H1 (cell line): Measurements from ENCODE around the gene BOD1L2. TPM values are rescaled to one million over a fixed set of nuclear protein-coding genes. Genes with fewer than 3 reads are reported as not detected.

ENCODE experiments used
- CTCF ChIA-PET: fragments of 300-600 bp; sonication (Branson Sonifier 250); formaldehyde crosslinking; loops from one replicate; lab custom pipeline; 2021; ENCODE audit not compliant: partially characterized antibody; lab: Charles Lee
- POLR2A ChIA-PET: fragments of 300-600 bp; sonication (Branson Sonifier 250); formaldehyde crosslinking; loops from one replicate; lab custom pipeline; 2021; ENCODE audit warnings: inconsistent platforms; ENCODE audit not compliant: partially characterized antibody; lab: Charles Lee
- DNase-seq, 2 experiments: peaks; one replicate each; pipeline versions ENCODE4 v3.0.0 to v3.0.0-alpha.2; 2010 to 2022; ENCODE audit warnings: low spot score in 2 of 2, low read depth in 1 of 2, mixed read lengths in 1 of 2
- FAIRE-seq: peaks from 2 replicates; lab custom pipeline; 2011; peaks lifted over from hg19 to GRCh38; lab: Jason Lieb, UNC
- H2AFZ ChIP-seq: 2 replicates; pipeline ENCODE4 v1.8.1; 2012; ENCODE audit warnings: low read length, inconsistent platforms
- H2AK5ac ChIP-seq: 2 replicates; pipeline ENCODE4 v1.6.1; 2013; ENCODE audit warnings: low read depth, low read length
- H2BK120ac ChIP-seq: replicated peaks from 2 replicates; pipeline ENCODE3; 2013; ENCODE audit warnings: low read depth, low read length, inconsistent platforms
- H2BK12ac ChIP-seq: 2 replicates; pipeline ENCODE4 v1.6.1; 2013; ENCODE audit warnings: low read depth, low read length
- H2BK15ac ChIP-seq: 2 replicates; pipeline ENCODE4 v1.6.1; 2013; ENCODE audit warnings: low read length
- H2BK20ac ChIP-seq: 2 replicates; pipeline ENCODE4 v1.6.1; 2013; ENCODE audit warnings: low read length
- H2BK5ac ChIP-seq: 2 replicates; pipeline ENCODE4 v1.6.1; 2013; ENCODE audit warnings: low read depth, low read length
- H3K14ac ChIP-seq: 2 replicates; pipeline ENCODE4 v1.6.1; 2013; ENCODE audit warnings: inconsistent platforms; ENCODE audit not compliant: insufficient read length
- H3K18ac ChIP-seq: 2 replicates; pipeline ENCODE4 v1.6.1; 2013; ENCODE audit warnings: low read length; ENCODE audit errors: extremely low read depth
- H3K23ac ChIP-seq: 2 replicates; pipeline ENCODE4 v1.6.1; 2013; ENCODE audit warnings: inconsistent platforms; ENCODE audit not compliant: insufficient read length
- H3K23me2 ChIP-seq: 2 replicates; pipeline ENCODE4 v1.6.1; 2013; ENCODE audit warnings: low read depth, low read length
- H3K27ac ChIP-seq: 2 replicates; pipeline ENCODE4 v1.6.1; 2011; ENCODE audit warnings: low read depth, low read length, inconsistent platforms
- H3K27me3 ChIP-seq, 4 experiments: replicated peaks in 1 of 4; 1 replicate in 1 of 4; 2 replicates in 3 of 4; pipeline versions ENCODE4 v1.6.1 to v1.8.1; 2011 to 2013; ENCODE audit warnings: low read length in 3 of 4, mild to moderate bottlenecking in 3 of 4, inconsistent platforms in 2 of 4, mixed read lengths in 2 of 4, moderate library complexity in 1 of 4; ENCODE audit not compliant: control insufficient read depth in 3 of 4, insufficient read depth in 3 of 4; ENCODE audit errors: extremely low read depth in 1 of 4
- H3K36me3 ChIP-seq, 4 experiments: 2 replicates each; pipeline versions ENCODE4 v1.6.1 to v1.8.1; 2011 to 2013; ENCODE audit warnings: mild to moderate bottlenecking in 4 of 4, low read length in 3 of 4, moderate library complexity in 2 of 4, control low read depth in 1 of 4, inconsistent platforms in 1 of 4; ENCODE audit not compliant: insufficient read depth in 4 of 4, control insufficient read depth in 2 of 4
- H3K4ac ChIP-seq: replicated peaks from 2 replicates; pipeline ENCODE3; 2013; ENCODE audit warnings: low read length, low read depth, mixed read lengths, inconsistent platforms; ENCODE audit not compliant: insufficient read length
- H3K4me1 ChIP-seq, 4 experiments: replicated peaks in 1 of 4; 1 replicate in 1 of 4; 2 replicates in 3 of 4; pipeline versions ENCODE4 v1.6.1 to v1.8.1; 2011 to 2013; ENCODE audit warnings: low read length in 3 of 4, inconsistent platforms in 2 of 4, mixed read lengths in 1 of 4; ENCODE audit not compliant: insufficient read depth in 4 of 4, control insufficient read depth in 3 of 4
- H3K4me2 ChIP-seq, 2 experiments: 2 replicates each; pipeline versions ENCODE4 v1.6.1 to v1.8.1; 2011 to 2013; ENCODE audit warnings: low read depth in 2 of 2, low read length in 2 of 2, control low read depth in 1 of 2, inconsistent platforms in 1 of 2, mild to moderate bottlenecking in 1 of 2; ENCODE audit not compliant: insufficient read depth in 1 of 2
- H3K4me3 ChIP-seq, 4 experiments: fragments of 200-600, 300-600 bp in 1 of 4; sonication (generic), shearing (Covaris generic), sonication (Bioruptor Twin) in 1 of 4; 2 replicates each; pipeline versions ENCODE4 v1.5.1 to v1.8.1; 2011 to 2016; ENCODE audit warnings: low read length in 4 of 4, low read depth in 3 of 4, control low read depth in 2 of 4, inconsistent platforms in 2 of 4, mild to moderate bottlenecking in 2 of 4, mixed read lengths in 1 of 4, moderate library complexity in 1 of 4; ENCODE audit not compliant: insufficient read depth in 2 of 4; ENCODE audit errors: extremely low read depth in 1 of 4
- H3K56ac ChIP-seq: replicated peaks from 2 replicates; pipeline ENCODE3; 2013; ENCODE audit warnings: low read depth, mild to moderate bottlenecking, mixed read lengths, low read length, inconsistent platforms; ENCODE audit not compliant: insufficient read length
- H3K79me1 ChIP-seq: 2 replicates; pipeline ENCODE4 v1.6.1; 2013; ENCODE audit warnings: low read depth, low read length, control low read depth
- H3K79me2 ChIP-seq, 2 experiments: 2 replicates each; pipeline versions ENCODE4 v1.6.1 to v1.8.1; 2012 to 2013; ENCODE audit warnings: low read length in 2 of 2, mild to moderate bottlenecking in 2 of 2, inconsistent platforms in 1 of 2; ENCODE audit not compliant: insufficient read depth in 2 of 2, control insufficient read depth in 1 of 2
- H3K9ac ChIP-seq, 4 experiments: replicated peaks in 1 of 4; 1 replicate in 1 of 4; 2 replicates in 3 of 4; pipeline versions ENCODE4 v1.6.1 to v1.8.1; 2011 to 2013; ENCODE audit warnings: low read depth in 3 of 4, low read length in 3 of 4, control low read depth in 2 of 4, mild to moderate bottlenecking in 2 of 4, moderate library complexity in 2 of 4, inconsistent platforms in 1 of 4; ENCODE audit errors: extremely low read depth in 1 of 4
- H3K9me3 ChIP-seq, 2 experiments: 2 replicates each; pipeline versions ENCODE4 v1.6.1 to v1.8.1; 2012 to 2013; ENCODE audit warnings: mild to moderate bottlenecking in 2 of 2, moderate library complexity in 2 of 2, control low read depth in 1 of 2, inconsistent platforms in 1 of 2, low read depth in 1 of 2, low read length in 1 of 2, mixed read lengths in 1 of 2; ENCODE audit not compliant: insufficient read depth in 2 of 2
- H4K20me1 ChIP-seq, 2 experiments: replicated peaks in 1 of 2; 2 replicates each; pipeline versions ENCODE3 to v1.8.1; 2011 to 2013; ENCODE audit warnings: inconsistent platforms in 2 of 2, low read length in 2 of 2, mild to moderate bottlenecking in 1 of 2; ENCODE audit not compliant: insufficient read depth in 2 of 2, control insufficient read depth in 1 of 2
- H4K5ac ChIP-seq: 2 replicates; pipeline ENCODE4 v1.6.1; 2013; ENCODE audit warnings: low read length, low read depth, mixed read lengths, inconsistent platforms; ENCODE audit not compliant: insufficient read length
- H4K8ac ChIP-seq: 2 replicates; pipeline ENCODE4 v1.8.0; 2013; ENCODE audit warnings: mild to moderate bottlenecking, moderate library complexity, low read length, inconsistent platforms; ENCODE audit not compliant: insufficient read depth; ENCODE audit errors: extremely low read depth
- H4K91ac ChIP-seq: replicated peaks from 2 replicates; pipeline ENCODE3; 2013; ENCODE audit warnings: low read length, mixed read lengths, inconsistent platforms; ENCODE audit not compliant: insufficient read length
- RAD21 ChIP-seq, 2 experiments: IDR thresholded peaks in 1 of 2; conservative IDR thresholded peaks in 1 of 2; 2 replicates each; pipeline ENCODE4 v1.6.1; 2011; ENCODE audit warnings: low read depth in 2 of 2, low read length in 2 of 2, improper control_type of control experiment in 1 of 2, inconsistent platforms in 1 of 2, mild to moderate bottlenecking in 1 of 2, moderate library complexity in 1 of 2
- SIX5 ChIP-seq: IDR thresholded peaks from 2 replicates; pipeline ENCODE4 v1.6.1; 2011; ENCODE audit warnings: mild to moderate bottlenecking, low read depth, low read length
- TAF7 ChIP-seq: optimal IDR thresholded peaks from 2 replicates; pipeline ENCODE3; 2011; ENCODE audit warnings: low read depth, mild to moderate bottlenecking, inconsistent platforms, low read length, moderate library complexity, borderline replicate concordance
- WGBS, 2 experiments: shearing (Covaris generic) in 1 of 2; methylation state at CpG; one replicate each; pipeline versions ENCODE4 v1.1.6 to v1.1.7; 2013 to 2015; ENCODE audit warnings: low lambda C conversion rate in 2 of 2, mixed read lengths in 2 of 2, inconsistent platforms in 1 of 2, low coverage in 1 of 2, missing lambda C conversion rate in 1 of 2; ENCODE audit not compliant: insufficient replicate concordance in 2 of 2, insufficient coverage in 1 of 2, insufficient read length in 1 of 2; ENCODE audit errors: extremely low coverage in 1 of 2, missing lambda C conversion rate in 1 of 2; 5-methylcytosine and 5-hydroxymethylcytosine counted together
- polyA plus RNA-seq, 7 experiments: library from polyadenylated mRNA; depleted of rRNA in 3 of 7; stranded (reverse) in 5 of 7; unstranded in 2 of 7; fragments of >200 nt in 5 of 7; fragments of 200-250 nt in 2 of 7; gene quantifications; 1 replicate in 5 of 7; 2 replicates in 1 of 7; 4 replicates in 1 of 7; pipeline versions ENCODE4 v1.2.1 to v1.2.3, GENCODE V29; 2011 to 2013; ENCODE audit warnings: missing spikeins in 2 of 7, mixed read lengths in 2 of 7
- total RNA-seq: library from RNA; stranded (reverse); fragmentation: NEBNext Ultra II Directional; extraction: Animal tissue kit (Norgen Biotek cat#: 25700); gene quantifications from 2 replicates; pipeline ENCODE4 v1.2.1, GENCODE V29; 2021

BOD1L2 gene
- total and polyA plus RNA-seq, 2 of the 8 experiments (the other 6 are each of a cell fraction or from before 2014, with no cell fraction given): not detected

GRCh38 chr18:57198073-57198472 is 51.2 kb downstream of the BOD1L2 start:
- Histone ChIP-seq H2BK20ac (no peak overlapping the region), H3K4ac (no peak overlapping the region), H3K27ac (no peak overlapping the region), H3K4me1 (no peaks in the 10 kb centered on the region), H2BK5ac (no peak overlapping the region), H3K36me3 (no peaks in the 10 kb centered on the region), H3K9me3 (no peaks in the 10 kb centered on the region), H3K79me1 (no peaks in the 10 kb centered on the region), H3K79me2 (no peaks in the 10 kb centered on the region), H4K8ac (no peak overlapping the region), H2BK12ac (no peak overlapping the region), H4K20me1 (no peaks in the 10 kb centered on the region), H3K9ac (no peak overlapping the region), H3K23me2 (no peaks in the 10 kb centered on the region), H3K18ac (no peak overlapping the region), H3K27me3 (no peaks in the 10 kb centered on the region), H4K91ac (no peak overlapping the region), H2AFZ (no peak overlapping the region), H2AK5ac (no peak overlapping the region), H3K14ac (no peak overlapping the region), H3K23ac (no peak overlapping the region), H2BK120ac (no peak overlapping the region), H3K56ac (no peak overlapping the region), H2BK15ac (no peak overlapping the region), H4K5ac (no peak overlapping the region), H3K4me2 (no peak overlapping the region), H3K4me3 (no peak overlapping the region)
- ChIA-PET CTCF (no interaction called here), POLR2A (no interaction called here)
- no peak for FAIRE-seq
- whole genome bisulfite sequencing, 2 experiments: 78% methylated on average over 1 of the region's 1 CpG; no CpG with 5 or more reads in 1 of the 2 experiments
- no peak for DNase-seq
- no peak for TF ChIP-seq TAF7
- TF ChIP-seq SIX5: no peak
- no peak for TF ChIP-seq RAD21 (IDR thresholded peaks at IDR 0.05 in 1 of 2, conservative IDR thresholded peaks at IDR 0.05 in 1 of 2; ENCODE audit: low read depth in 2 of 2, low read length in 2 of 2)
